ENCODE measurements around the gene RNF130. TPM values are rescaled to one million over a fixed set of nuclear protein-coding genes. Genes with fewer than 3 reads are reported as not detected.

Gene RNF130
- total and polyA plus RNA-seq, 8 donors = 61.0 to 125 (median 70.7) TPM

DNA sequence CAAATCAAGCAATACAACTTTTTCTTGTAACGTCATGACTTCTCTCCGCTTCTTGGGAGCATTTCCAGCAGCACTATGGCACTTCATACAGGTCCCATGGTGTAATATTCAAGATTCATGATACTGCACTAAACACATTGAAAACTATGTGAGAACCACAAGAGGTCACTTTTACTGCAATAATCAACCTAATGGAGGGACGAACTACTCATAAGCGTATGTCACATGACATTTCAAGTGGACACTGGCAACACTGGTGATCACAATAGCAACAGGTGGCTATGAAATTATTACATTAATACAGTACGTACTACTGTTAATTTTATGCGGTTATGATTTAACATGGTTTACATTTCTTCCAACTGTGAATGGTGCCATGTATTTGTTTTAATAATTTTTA lies 85.2 kb downstream of the RNF130 start:
- ATAC-seq (peak; percentile 89), DNase-seq (peak in 1 of 4 donors; percentile 50)
- Histone ChIP-seq H3K36me3 (no peaks in the 10 kb centered on the region), H3K27me3 (no peaks in the 10 kb centered on the region), H3K4me3 (no peak overlapping the region), H3K27ac (no peak overlapping the region), H3K9me3 (no peaks in the 10 kb centered on the region), H3K4me1 (no peaks in the 10 kb centered on the region)
- TF ChIP-seq, protein P1, sequence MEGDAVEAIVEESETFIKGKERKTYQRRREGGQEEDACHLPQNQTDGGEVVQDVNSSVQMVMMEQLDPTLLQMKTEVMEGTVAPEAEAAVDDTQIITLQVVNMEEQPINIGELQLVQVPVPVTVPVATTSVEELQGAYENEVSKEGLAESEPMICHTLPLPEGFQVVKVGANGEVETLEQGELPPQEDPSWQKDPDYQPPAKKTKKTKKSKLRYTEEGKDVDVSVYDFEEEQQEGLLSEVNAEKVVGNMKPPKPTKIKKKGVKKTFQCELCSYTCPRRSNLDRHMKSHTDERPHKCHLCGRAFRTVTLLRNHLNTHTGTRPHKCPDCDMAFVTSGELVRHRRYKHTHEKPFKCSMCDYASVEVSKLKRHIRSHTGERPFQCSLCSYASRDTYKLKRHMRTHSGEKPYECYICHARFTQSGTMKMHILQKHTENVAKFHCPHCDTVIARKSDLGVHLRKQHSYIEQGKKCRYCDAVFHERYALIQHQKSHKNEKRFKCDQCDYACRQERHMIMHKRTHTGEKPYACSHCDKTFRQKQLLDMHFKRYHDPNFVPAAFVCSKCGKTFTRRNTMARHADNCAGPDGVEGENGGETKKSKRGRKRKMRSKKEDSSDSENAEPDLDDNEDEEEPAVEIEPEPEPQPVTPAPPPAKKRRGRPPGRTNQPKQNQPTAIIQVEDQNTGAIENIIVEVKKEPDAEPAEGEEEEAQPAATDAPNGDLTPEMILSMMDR (IDR thresholded peaks at IDR 0.05) = no peak
- intact Hi-C loops (cut with DNase I) = no loop called here

- Histone ChIP-seq H3K36me3 (peaks cover 0 to 43% of the 10 kb centered on the region in 2 donors), H3K4me3 (no peak overlapping the region), H3K27ac (no peak overlapping the region), H3K9me3 (no peaks in the 10 kb centered on the region), H3K4me1 (no peaks in the 10 kb centered on the region), H3K27me3 (no peaks in the 10 kb centered on the region)
- DNase-seq = no peak
- TF ChIP-seq, protein P1 (IDR thresholded peaks at IDR 0.05) = no peak
- no peak for ATAC-seq
- intact Hi-C loops (cut with DNase I) = no loop called here
Measured at GRCh38 chr5:179981636-179982035, 89.9 kb downstream of the RNF130 start.

- Histone ChIP-seq H3K36me3 (peaks cover 0 to 52% of the 10 kb centered on the region in 2 donors), H3K27me3 (no peaks in the 10 kb centered on the region), H3K4me3 (no peak overlapping the region), H3K9me3 (no peaks in the 10 kb centered on the region), H3K4me1 (no peaks in the 10 kb centered on the region), H3K27ac (no peak overlapping the region)
- no peak for ATAC-seq
- intact Hi-C loops (cut with DNase I) = no loop called here
- TF ChIP-seq, protein P1 (IDR thresholded peaks at IDR 0.05) = no peak
- DNase-seq = no peak
Measured at GRCh38 chr5:179980767-179981166, 90.8 kb downstream of the RNF130 start.

DNA sequence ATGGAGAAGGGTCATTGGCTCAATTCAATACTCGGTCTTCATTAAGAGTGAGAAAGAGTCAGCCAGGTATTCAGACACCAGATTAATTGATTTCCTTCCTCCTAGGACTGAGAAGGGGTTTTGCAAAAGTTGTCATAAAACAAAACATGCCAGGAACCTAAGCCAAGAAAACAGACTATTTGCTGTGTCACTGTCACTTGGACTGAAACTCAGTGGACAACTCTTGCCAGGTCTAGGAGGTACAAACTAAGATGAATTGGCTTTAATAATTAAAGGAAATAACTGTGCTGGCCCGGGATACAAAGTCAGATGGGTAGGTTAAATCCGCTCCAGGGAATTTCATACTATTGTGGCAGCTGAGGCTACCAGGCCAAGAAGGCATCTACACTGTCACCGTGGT lies 92.8 kb downstream of the RNF130 start:
- Histone ChIP-seq H3K36me3 (peaks cover 0 to 72% of the 10 kb centered on the region in 2 donors), H3K4me1 (no peaks in the 10 kb centered on the region), H3K27me3 (no peaks in the 10 kb centered on the region), H3K27ac (no peak overlapping the region), H3K9me3 (no peaks in the 10 kb centered on the region), H3K4me3 (no peak overlapping the region)
- DNase-seq (no peak), ATAC-seq (no peak)
- intact Hi-C loops (cut with DNase I) = no loop called here
- TF ChIP-seq, protein P1 (IDR thresholded peaks at IDR 0.05) = no peak

GRCh38 chr5:179975713-179976134 lies 95.8 kb downstream of the RNF130 start:
- H3K4me3 ChIP-seq = no peak overlapping the region
- TF ChIP-seq, protein P1 (IDR thresholded peaks at IDR 0.05) = no peak
- DNase-seq (no peak), ATAC-seq (no peak)
- H3K27me3 ChIP-seq = no peaks in the 10 kb centered on the region
- H3K36me3 ChIP-seq = peaks cover 0 to 75% of the 10 kb centered on the region in 2 donors
- intact Hi-C loops (cut with DNase I) = no loop called here
- H3K27ac ChIP-seq = no peak overlapping the region
- H3K9me3 ChIP-seq = no peaks in the 10 kb centered on the region
- peaks cover under 1 to 14% of the 10 kb centered on the region in 2 donors for H3K4me1 ChIP-seq

Measured in left lung (tissue), 10 donors.